HL-60 (cell line): Measurements from ENCODE around the gene SLC9A7.

Experiments
- DNase-seq, 2 experiments: peaks; one replicate each; pipeline ENCODE4 v3.0.0-alpha.2; 2010 to 2020; ENCODE audit warnings: low read depth in 1 of 2, low spot score in 1 of 2
- H3K27ac ChIP-seq: fragments of 250-450 bp; sonication (Bioruptor Pico); replicated peaks from 2 replicates; pipeline ENCODE4 v1.5.1; 2020; ENCODE audit warnings: mild to moderate bottlenecking, moderate library complexity
- H3K27me3 ChIP-seq: fragments of 250-450 bp; sonication (Bioruptor Pico); 2 replicates; pipeline ENCODE4 v1.5.1; 2021; ENCODE audit warnings: mild to moderate bottlenecking, moderate library complexity; ENCODE audit not compliant: insufficient read depth, poor library complexity, severe bottlenecking
- H3K4me3 ChIP-seq: replicated peaks from 2 replicates; pipeline ENCODE4 v1.5.1; 2011; ENCODE audit warnings: mild to moderate bottlenecking, control low read depth, low read length; ENCODE audit not compliant: insufficient read depth
- GABPA ChIP-seq: IDR thresholded peaks from 2 replicates; pipeline ENCODE4 v1.6.1; 2012; ENCODE audit warnings: low read depth
- POLR2AphosphoS5 ChIP-seq: IDR thresholded peaks from 2 replicates; pipeline ENCODE4 v1.6.1; 2012; ENCODE audit warnings: low read depth
- REST ChIP-seq: IDR thresholded peaks from 2 replicates; pipeline ENCODE4 v1.6.1; 2012; ENCODE audit warnings: low read depth; ENCODE audit not compliant: insufficient replicate concordance
- SPI1 ChIP-seq: IDR thresholded peaks from 2 replicates; pipeline ENCODE4 v1.6.1; 2012; ENCODE audit warnings: low read depth, mild to moderate bottlenecking, borderline replicate concordance
- TF ChIP-seq, protein P1 (sequence below): IDR thresholded peaks from one replicate; pipeline ENCODE4 v1.5.1; 2011; ENCODE audit warnings: low read length, control low read depth, inconsistent platforms; ENCODE audit not compliant: insufficient read depth

Gene SLC9A7

GRCh38 chrX:46643636-46644035 lies 115.3 kb downstream of the SLC9A7 start:
- no peak for DNase-seq
- no peak overlapping the region for H3K4me3 ChIP-seq
- TF ChIP-seq POLR2AphosphoS5 (no peak), GABPA (no peak), SPI1 (no peak), REST (no peak)
- TF ChIP-seq, protein P1, sequence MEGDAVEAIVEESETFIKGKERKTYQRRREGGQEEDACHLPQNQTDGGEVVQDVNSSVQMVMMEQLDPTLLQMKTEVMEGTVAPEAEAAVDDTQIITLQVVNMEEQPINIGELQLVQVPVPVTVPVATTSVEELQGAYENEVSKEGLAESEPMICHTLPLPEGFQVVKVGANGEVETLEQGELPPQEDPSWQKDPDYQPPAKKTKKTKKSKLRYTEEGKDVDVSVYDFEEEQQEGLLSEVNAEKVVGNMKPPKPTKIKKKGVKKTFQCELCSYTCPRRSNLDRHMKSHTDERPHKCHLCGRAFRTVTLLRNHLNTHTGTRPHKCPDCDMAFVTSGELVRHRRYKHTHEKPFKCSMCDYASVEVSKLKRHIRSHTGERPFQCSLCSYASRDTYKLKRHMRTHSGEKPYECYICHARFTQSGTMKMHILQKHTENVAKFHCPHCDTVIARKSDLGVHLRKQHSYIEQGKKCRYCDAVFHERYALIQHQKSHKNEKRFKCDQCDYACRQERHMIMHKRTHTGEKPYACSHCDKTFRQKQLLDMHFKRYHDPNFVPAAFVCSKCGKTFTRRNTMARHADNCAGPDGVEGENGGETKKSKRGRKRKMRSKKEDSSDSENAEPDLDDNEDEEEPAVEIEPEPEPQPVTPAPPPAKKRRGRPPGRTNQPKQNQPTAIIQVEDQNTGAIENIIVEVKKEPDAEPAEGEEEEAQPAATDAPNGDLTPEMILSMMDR = no peak
- no peak overlapping the region for H3K27ac ChIP-seq
- H3K27me3 ChIP-seq = no peaks in the 10 kb centered on the region

DNA sequence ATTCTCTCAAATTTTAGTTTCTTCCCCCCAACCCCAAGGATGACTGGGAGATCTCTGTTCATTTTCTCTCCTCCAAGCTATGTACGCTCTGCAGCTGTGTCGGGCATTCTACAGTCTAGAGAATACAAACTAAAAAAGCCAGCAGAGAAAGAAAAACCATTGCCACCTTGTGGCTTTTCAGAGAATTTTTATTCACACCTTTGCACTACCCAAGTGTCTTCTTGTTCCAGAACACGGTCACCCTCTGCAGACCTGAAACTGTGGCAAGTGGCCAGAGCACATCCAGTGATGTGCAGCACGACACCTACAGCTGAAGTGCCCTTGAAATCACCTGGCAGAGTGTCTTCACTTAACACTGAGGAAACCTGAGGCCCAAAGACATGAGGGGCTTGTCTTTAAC lies 116.8 kb downstream of the SLC9A7 start:
- Histone ChIP-seq H3K27me3 (no peaks in the 10 kb centered on the region), H3K4me3 (no peak overlapping the region), H3K27ac (no peak overlapping the region)
- TF ChIP-seq SPI1 = no peak
- TF ChIP-seq, protein P1 = no peak
- TF ChIP-seq GABPA = no peak
- no peak for TF ChIP-seq POLR2AphosphoS5
- TF ChIP-seq REST = no peak
- DNase-seq = peak in 1 of 2 experiments; percentile 11

GRCh38 chrX:46637938-46638337 lies 121.0 kb downstream of the SLC9A7 start:
- Histone ChIP-seq H3K27me3 (no peaks in the 10 kb centered on the region), H3K4me3 (no peak overlapping the region), H3K27ac (no peak overlapping the region)
- TF ChIP-seq, protein P1 = no peak
- no peak for TF ChIP-seq POLR2AphosphoS5
- no peak for TF ChIP-seq SPI1
- TF ChIP-seq GABPA = no peak
- no peak for TF ChIP-seq REST
- DNase-seq = no peak
